ENCODE results near the gene NUP210.

Gene NUP210

GRCh38 chr3:13269711-13270378 is 150.3 kb downstream of the NUP210 start:
- no peak for DNase-seq

- no peak for DNase-seq
Observed at GRCh38 chr3:13268961-13269441, 151.1 kb downstream of the NUP210 start.

GRCh38 chr3:13268120-13268519 is 152.0 kb downstream of the NUP210 start:
- no peak for DNase-seq

GRCh38 chr3:13266651-13267362 is 153.3 kb downstream of the NUP210 start:
- no peak for DNase-seq
